GM12892 (cell line): ENCODE results near the gene DNAJB6.

Source experiments
- POLR2A ChIP-seq: IDR thresholded peaks from 2 replicates; pipeline ENCODE4 v1.6.1; 2011; ENCODE audit warnings: low read depth, low read length, control low read depth
- POLR2AphosphoS5 ChIP-seq: IDR thresholded peaks from 2 replicates; pipeline ENCODE4 v1.6.1; 2011; ENCODE audit warnings: low read depth, low read length, control low read depth
- TAF1 ChIP-seq: IDR thresholded peaks from 2 replicates; pipeline ENCODE4 v1.6.1; 2011; ENCODE audit warnings: low read depth, mild to moderate bottlenecking, control low read depth, low read length, borderline replicate concordance

DNA sequence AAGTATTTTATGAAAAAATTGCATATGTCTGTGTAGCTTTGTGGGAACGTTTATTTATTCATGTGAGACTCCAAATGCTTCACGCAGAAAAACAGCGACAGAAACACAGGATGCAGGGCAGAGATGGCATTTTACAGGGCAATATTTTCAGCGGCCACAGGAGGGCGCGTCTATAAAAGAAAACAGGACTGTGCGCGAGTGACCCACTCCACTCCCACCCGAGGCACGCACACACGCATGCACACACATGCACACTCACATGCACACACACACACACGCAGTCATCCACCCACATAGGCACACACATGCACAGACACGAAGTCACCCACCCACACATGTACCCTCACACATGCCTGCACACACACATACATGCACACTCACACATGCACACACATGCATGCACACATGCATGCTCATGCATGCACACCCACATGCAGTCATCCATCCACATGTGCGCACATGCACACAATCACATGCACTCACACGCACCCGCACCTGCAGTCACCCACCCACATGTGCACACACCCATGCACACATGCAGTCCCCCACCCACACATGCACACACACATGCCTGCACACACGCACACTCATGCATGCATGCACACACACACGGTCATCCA is 96.3 kb downstream of the DNAJB6 start:
- TF ChIP-seq POLR2AphosphoS5 (peak; percentile 37; the same call in 1 of the 2 replicates), TAF1 (no peak), POLR2A (no peak)
